DOHH2 (cell line): Measurements from ENCODE around the gene SLC16A9.

Source experiments
- CTCF ChIP-seq: fragments of 200-600 bp; sonication (generic); IDR thresholded peaks from one replicate; pipeline ENCODE4 v1.5.1; 2014; ENCODE audit warnings: antibody characterized with exemption, mild to moderate bottlenecking, low read depth, low read length; ENCODE audit not compliant: poor library complexity, severe bottlenecking
- EZH2phosphoT487 ChIP-seq: fragments of 200-600 bp; sonication (generic); IDR thresholded peaks from 2 replicates; pipeline ENCODE4 v1.6.1; 2017; ENCODE audit warnings: borderline replicate concordance, mild to moderate bottlenecking, antibody characterized with exemption, low read length, moderate library complexity, mixed read lengths

- TF ChIP-seq CTCF (no peak), EZH2phosphoT487 (no peak)
Measured at GRCh38 chr10:59705931-59706330, 3.7 kb downstream of the SLC16A9 start.
